Measurements from ENCODE around the gene CEP295NL.

Gene CEP295NL

DNA sequence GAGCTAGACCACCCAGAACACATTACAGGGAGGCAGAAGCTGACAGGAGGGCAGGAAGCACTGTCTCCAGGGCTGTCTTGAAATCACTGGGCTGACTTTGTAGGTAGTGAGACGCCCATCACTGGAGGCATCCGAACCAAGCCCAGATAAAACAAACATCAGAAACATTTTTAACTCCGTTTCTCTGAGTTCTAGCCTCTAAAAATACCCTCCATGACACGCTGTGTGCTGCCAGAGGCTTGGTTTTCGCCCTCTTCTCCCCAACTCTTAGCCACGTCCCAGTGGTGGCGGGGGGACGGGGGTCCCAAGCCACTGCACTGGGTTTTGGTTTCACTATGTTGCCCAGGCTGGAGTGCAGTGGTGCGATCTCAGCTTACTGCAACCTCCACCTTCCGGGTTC lies 1.2 kb downstream of the CEP295NL start:
- TF ChIP-seq, protein P1, sequence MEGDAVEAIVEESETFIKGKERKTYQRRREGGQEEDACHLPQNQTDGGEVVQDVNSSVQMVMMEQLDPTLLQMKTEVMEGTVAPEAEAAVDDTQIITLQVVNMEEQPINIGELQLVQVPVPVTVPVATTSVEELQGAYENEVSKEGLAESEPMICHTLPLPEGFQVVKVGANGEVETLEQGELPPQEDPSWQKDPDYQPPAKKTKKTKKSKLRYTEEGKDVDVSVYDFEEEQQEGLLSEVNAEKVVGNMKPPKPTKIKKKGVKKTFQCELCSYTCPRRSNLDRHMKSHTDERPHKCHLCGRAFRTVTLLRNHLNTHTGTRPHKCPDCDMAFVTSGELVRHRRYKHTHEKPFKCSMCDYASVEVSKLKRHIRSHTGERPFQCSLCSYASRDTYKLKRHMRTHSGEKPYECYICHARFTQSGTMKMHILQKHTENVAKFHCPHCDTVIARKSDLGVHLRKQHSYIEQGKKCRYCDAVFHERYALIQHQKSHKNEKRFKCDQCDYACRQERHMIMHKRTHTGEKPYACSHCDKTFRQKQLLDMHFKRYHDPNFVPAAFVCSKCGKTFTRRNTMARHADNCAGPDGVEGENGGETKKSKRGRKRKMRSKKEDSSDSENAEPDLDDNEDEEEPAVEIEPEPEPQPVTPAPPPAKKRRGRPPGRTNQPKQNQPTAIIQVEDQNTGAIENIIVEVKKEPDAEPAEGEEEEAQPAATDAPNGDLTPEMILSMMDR (IDR thresholded peaks at IDR 0.05; ENCODE audit: low read length), result no peak
- TF ChIP-seq EZH2 (IDR thresholded peaks at IDR 0.05; ENCODE audit: borderline replicate concordance, low read length), result no peak
- Histone ChIP-seq H3K27me3 (ENCODE audit: insufficient read depth, low read length) (peaks cover 12% of the 10 kb centered on the region), H3K4me1 (ENCODE audit: insufficient read depth, low read length, severe bottlenecking) (no peaks in the 10 kb centered on the region), H3K4me3 (ENCODE audit: low read depth, low read length, poor library complexity, severe bottlenecking) (no peak overlapping the region), H3K27ac (ENCODE audit: low read depth, low read length, poor library complexity, severe bottlenecking) (no peak overlapping the region), H3K4me2 (ENCODE audit: low read length) (no peak overlapping the region), H3K9ac (ENCODE audit: low read length) (no peak overlapping the region), H2AFZ (ENCODE audit: low read length) (no peak overlapping the region), H3K9me2 (ENCODE audit: low read depth, low read length) (no peaks in the 10 kb centered on the region), H3K9me3 (ENCODE audit: low read length) (no peaks in the 10 kb centered on the region), H4K20me1 (ENCODE audit: insufficient read depth, low read length) (no peaks in the 10 kb centered on the region), H3K79me2 (ENCODE audit: insufficient read depth, low read length) (no peaks in the 10 kb centered on the region), H3F3A (ENCODE audit: insufficient read depth, low read length) (no peaks in the 10 kb centered on the region), H3K36me3 (ENCODE audit: insufficient read depth, low read length) (no peaks in the 10 kb centered on the region)

DNA sequence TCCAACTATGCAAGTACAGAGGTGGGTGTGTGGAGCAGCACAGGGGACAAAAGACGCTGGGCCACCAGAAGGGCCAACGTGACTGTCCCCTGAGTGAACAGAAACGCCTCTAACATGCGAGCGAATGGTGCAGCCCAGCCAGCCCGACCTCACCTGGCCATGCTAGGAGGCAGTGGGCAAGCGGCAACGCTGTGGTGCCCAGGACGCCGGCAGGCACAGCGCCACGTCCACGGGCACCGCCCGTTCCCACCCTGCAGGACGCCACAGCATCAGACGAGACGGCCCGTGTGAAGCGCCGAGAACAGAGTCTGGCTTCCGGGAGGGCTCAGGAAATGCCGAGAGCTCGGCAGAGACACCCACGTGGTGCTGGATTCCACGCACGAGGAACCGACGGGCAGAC lies 2.2 kb downstream of the CEP295NL start:
- no peak for TF ChIP-seq EZH2 (IDR thresholded peaks at IDR 0.05; ENCODE audit: borderline replicate concordance, low read length)
- TF ChIP-seq, protein P1 (IDR thresholded peaks at IDR 0.05; ENCODE audit: low read length), result no peak
- Histone ChIP-seq H3K4me2 (ENCODE audit: low read length) (no peak overlapping the region), H3K9me3 (ENCODE audit: low read length) (no peaks in the 10 kb centered on the region), H3F3A (ENCODE audit: insufficient read depth, low read length) (no peaks in the 10 kb centered on the region), H3K9me2 (ENCODE audit: low read depth, low read length) (no peaks in the 10 kb centered on the region), H3K4me1 (ENCODE audit: insufficient read depth, low read length, severe bottlenecking) (no peaks in the 10 kb centered on the region), H3K27me3 (ENCODE audit: insufficient read depth, low read length) (peaks cover 9% of the 10 kb centered on the region), H3K4me3 (ENCODE audit: low read depth, low read length, poor library complexity, severe bottlenecking) (no peak overlapping the region), H3K27ac (ENCODE audit: low read depth, low read length, poor library complexity, severe bottlenecking) (no peak overlapping the region), H3K79me2 (ENCODE audit: insufficient read depth, low read length) (no peaks in the 10 kb centered on the region), H3K36me3 (ENCODE audit: insufficient read depth, low read length) (no peaks in the 10 kb centered on the region), H2AFZ (ENCODE audit: low read length) (no peak overlapping the region), H3K9ac (ENCODE audit: low read length) (no peak overlapping the region), H4K20me1 (ENCODE audit: insufficient read depth, low read length) (no peaks in the 10 kb centered on the region)

DNA sequence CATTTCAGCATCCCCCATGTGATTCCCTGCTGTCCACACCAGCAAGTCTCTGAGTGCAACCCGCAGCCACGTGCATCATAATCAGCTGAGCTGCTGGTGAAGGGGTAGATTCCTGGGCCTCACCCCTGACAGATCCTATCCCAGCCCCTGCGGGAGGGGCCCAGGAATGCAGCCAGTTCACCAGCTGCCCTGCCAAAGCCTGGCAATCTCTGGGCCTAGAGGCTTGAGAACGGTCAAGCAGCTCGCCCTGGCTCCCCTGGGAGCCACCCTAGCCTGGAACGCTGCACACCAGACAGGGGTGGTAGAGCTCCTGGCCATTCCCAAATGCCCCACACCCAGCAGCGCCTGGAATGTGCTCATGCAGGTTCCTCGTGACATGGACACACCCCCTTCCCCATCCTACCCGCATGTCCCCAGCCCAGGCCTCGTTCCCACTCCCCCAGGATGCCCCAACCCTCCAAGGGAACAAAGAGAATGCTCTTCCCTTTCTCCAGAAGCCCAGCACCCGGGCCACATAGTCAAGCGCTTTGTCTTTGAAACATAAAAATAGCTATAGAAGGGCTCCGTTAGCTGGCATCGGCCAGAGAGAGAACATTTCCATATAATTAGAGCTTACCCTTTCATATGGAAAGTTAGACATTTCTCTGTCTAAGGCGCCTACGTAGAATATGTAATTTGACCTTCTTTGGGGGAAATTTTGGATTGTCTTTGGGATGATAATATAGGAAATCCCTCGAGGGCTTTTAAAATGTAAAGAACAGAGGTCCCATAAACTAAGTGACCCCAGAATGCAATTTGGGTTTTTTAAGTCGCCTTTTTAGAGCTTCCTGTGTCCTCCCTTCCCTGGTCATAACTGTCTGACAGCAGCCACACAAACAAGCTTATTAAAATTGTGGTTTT lies 3.4 kb downstream of the CEP295NL start:
- Histone ChIP-seq H3K9me3 (ENCODE audit: low read length) (no peaks in the 10 kb centered on the region), H3K4me3 (ENCODE audit: low read depth, low read length, poor library complexity, severe bottlenecking) (no peak overlapping the region), H3K27me3 (ENCODE audit: insufficient read depth, low read length) (peaks cover 8% of the 10 kb centered on the region), H3K36me3 (ENCODE audit: insufficient read depth, low read length) (no peaks in the 10 kb centered on the region), H2AFZ (ENCODE audit: low read length) (no peak overlapping the region), H3K27ac (ENCODE audit: low read depth, low read length, poor library complexity, severe bottlenecking) (no peak overlapping the region), H3K9ac (ENCODE audit: low read length) (no peak overlapping the region), H3F3A (ENCODE audit: insufficient read depth, low read length) (no peaks in the 10 kb centered on the region), H3K4me1 (ENCODE audit: insufficient read depth, low read length, severe bottlenecking) (no peaks in the 10 kb centered on the region), H3K9me2 (ENCODE audit: low read depth, low read length) (no peaks in the 10 kb centered on the region), H3K4me2 (ENCODE audit: low read length) (no peak overlapping the region), H4K20me1 (ENCODE audit: insufficient read depth, low read length) (no peaks in the 10 kb centered on the region), H3K79me2 (ENCODE audit: insufficient read depth, low read length) (no peaks in the 10 kb centered on the region)
- no peak for TF ChIP-seq EZH2 (IDR thresholded peaks at IDR 0.05; ENCODE audit: borderline replicate concordance, low read length)
- TF ChIP-seq, protein P1 (IDR thresholded peaks at IDR 0.05; ENCODE audit: low read length), result no peak
